ENCODE measurements around the gene TRIP6. TPM values are rescaled to one million over a fixed set of nuclear protein-coding genes. Genes with fewer than 3 reads are reported as not detected.

The TRIP6 gene
- total RNA-seq, 4 donors from 2014 or later: 24.9 to 53.5 (median 43.1) TPM

DNA sequence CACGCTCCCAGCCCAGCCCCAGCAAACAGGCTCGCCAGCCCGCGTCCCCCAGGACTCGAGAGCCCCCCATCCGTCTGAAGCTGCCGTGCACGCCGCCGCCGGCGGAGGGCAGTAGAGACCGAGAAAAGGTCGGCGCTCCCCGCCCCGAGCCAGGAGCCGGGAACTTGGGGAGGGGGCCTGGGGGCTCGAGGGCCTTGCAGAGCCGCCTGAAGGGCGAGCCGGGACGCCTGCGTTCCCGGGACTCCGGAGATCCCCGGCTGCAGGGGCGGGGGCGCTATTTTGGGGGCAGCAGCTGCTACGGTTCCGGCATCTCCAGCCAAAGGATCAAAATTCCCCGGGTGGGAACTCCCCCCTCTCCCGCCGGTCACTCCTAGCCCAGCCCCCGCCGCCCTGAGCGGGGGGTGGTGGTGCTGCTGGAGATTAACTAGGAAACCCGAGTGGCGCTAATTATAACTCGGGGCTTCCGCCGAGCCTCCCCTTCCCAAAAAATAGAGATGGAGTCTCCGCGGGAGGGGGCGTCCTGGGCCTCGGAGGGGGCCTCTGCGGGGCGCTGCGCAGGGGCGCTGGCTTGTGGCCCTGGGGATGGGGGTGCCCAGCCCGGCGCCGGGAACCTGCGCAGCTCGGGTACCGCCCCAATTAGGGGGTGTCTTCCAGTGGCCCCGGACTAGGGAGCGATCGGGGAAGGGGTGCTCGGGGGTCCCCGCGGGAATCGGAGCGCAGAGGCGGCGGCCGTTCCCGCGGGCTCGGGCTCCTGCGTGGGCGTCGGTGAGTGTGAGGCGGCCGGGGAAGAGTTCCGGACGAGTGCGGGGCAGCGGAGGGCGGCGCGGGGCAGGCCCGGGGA is 27.9 kb downstream of the TRIP6 start:
- TF ChIP-seq, protein P1, sequence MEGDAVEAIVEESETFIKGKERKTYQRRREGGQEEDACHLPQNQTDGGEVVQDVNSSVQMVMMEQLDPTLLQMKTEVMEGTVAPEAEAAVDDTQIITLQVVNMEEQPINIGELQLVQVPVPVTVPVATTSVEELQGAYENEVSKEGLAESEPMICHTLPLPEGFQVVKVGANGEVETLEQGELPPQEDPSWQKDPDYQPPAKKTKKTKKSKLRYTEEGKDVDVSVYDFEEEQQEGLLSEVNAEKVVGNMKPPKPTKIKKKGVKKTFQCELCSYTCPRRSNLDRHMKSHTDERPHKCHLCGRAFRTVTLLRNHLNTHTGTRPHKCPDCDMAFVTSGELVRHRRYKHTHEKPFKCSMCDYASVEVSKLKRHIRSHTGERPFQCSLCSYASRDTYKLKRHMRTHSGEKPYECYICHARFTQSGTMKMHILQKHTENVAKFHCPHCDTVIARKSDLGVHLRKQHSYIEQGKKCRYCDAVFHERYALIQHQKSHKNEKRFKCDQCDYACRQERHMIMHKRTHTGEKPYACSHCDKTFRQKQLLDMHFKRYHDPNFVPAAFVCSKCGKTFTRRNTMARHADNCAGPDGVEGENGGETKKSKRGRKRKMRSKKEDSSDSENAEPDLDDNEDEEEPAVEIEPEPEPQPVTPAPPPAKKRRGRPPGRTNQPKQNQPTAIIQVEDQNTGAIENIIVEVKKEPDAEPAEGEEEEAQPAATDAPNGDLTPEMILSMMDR (IDR thresholded peaks at IDR 0.05; ENCODE audit: low read depth): no peak

DNA sequence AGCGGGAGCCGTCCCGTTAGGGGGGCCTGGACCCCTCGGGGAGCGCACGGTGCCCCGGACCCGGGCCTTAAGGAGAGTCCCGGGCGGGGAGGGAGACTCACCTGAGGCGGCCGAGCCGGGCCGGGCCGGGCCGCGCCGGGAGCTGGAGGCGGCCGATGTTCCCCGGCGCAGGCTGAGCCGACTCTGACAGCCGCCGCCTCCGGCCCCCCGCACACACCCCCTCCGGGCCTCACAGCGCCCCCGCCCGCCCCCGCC is 28.4 kb downstream of the TRIP6 start, which contains the start of gene ACHE:
TSS of gene ACHE (minus strand) at position 188 of the 255 bp plus-strand sequence. CDS start 1,656 bp downstream, outside the sequence.
- TF ChIP-seq, protein P1 (IDR thresholded peaks at IDR 0.05; ENCODE audit: low read depth): no peak

DNA sequence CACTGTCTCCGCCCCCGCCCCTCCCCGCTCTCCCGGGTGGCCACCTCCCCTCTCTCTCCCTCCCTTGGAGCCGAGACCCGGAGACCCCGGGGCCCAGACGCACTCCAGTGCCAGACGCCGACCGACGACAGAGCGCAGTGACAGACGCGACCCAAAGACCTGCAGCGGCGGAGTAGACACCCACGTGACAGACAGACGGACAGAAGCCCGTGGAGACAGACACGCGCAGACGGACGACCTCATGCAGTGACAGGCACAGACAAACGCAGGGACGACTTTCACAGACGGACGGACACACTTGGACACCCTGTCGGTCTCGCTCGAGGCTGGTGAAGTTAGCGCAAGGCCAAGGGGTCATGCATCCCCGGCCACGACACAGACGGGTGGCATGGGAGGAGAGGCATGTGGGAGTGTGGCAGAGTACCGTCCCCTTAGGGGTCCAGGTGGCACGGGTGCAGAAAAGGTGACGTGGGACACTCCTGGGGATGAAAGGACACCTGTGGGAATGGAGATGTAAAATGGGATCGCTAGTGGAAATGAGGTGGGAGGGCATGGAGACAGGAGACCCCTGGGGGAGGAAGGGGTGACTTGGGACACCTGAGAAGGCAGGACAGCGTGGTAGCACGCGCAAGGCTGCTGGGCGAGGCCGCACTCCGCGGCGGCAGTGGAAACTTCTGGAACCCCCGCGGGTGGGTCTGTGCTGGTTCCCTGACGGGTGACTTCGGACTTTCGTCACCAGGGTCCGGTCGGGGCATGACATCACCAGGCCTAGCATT is 29.0 kb downstream of the TRIP6 start:
- TF ChIP-seq, protein P1 (IDR thresholded peaks at IDR 0.05; ENCODE audit: low read depth): no peak

DNA sequence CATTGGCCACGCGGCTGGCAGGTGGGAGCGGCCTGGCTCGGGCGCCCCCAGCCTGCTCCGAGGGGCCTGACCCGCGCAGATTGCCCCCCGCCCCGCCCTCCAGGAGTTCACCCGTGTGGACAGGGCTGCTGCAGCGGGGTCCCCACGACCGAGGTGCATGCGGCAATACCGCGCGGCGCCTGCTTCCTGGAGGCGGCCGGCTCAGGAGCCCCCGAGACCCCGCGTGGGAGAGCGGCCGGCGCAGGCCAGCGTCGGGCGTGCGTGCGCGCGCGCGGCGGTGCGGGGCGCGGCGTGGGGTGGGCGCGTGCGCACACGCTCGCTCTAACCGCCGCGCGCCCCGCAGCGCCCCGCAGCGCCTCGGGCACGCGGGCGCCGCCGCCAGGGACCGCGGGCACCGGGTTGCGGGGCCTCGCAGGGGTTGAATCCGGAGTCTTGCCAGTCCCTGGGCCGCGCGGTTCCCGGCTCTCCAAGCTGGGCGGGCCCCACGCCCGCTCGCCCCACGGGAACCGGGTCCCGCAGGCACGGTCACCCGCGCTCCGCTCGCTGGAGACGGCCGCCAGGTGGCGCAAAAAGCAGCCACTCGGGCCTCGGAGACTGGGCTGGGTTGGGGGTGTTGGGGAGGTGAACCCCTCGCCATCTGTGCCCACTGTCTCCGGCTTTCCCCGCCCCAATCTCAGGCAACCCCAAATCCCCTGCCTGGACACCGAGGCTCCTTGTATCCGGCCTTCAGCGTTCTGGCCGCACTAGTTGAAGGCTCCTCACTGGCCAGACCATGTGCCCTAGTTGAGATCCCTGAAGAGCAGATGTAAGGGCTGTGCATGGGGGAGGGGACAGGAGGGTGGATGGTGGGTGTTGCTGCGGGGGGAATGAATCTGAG is 29.8 kb downstream of the TRIP6 start:
- TF ChIP-seq, protein P1 (IDR thresholded peaks at IDR 0.05; ENCODE audit: low read depth): no peak

DNA sequence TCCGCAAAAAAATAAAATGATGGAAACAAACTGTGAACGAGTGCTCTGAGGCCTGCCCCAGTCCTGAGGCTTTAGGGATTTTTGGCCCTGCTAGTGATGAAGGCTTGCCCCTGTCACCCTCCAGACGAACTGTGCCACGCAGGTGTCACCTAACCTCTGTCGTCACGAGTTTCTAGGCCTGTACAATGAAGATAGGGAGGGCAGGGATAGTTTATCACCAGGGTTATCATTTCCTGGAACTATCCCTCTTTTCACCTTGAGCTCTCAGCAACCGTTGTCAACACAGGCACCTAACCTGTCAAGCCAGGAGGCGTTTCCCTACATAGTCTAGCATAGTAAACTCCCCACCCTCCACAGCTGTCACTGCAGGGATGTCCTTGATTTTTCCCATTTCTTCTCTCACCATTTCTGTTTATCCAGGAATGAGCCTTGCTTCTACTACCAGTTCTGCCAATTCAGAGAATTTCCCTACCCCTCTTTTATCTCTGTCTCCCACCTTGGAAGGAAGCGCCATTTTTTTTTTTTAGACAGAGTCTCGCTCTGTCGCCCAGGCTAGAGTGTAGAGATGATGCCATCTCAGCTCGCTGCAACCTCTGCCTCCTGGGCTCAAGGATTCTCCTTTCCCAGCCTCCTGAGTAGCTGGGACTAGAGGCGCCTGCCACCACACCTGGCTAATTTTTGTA is 30.7 kb downstream of the TRIP6 start:
- TF ChIP-seq, protein P1 (IDR thresholded peaks at IDR 0.05; ENCODE audit: low read depth): no peak

DNA sequence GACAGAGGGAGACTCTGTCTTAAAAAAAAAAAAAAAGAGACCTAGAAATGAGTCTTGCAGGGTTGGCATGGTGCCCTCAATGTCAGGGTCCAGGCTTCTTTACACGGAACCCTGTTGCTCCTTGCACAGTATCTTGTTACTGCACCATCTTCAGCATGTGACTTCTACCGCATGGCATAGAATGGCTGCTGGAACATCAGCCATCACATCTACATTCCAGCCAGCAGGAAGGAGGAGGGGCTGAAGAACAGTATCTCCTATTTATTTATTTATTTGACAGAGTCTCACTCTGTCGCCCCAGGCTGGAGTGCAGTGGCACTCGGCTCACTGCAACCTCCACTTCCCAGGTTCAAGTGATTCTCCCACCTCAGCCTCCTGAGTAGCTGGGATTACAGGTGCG is 32.2 kb downstream of the TRIP6 start:
- TF ChIP-seq, protein P1 (IDR thresholded peaks at IDR 0.05; ENCODE audit: low read depth): no peak
